Stimulated activated CD4-positive, alpha-beta T cell treated with anti-CD3 and anti-CD28 coated beads, Interleukin-4, amount 100 ng/mL, for 48 hours (primary cell): ENCODE measurements around the gene GPR152.
A peak's percentile ranks its signal among the peaks of the same experiment; 100 is the strongest.
"Not testable (repeated sequence)": the region's sequence is repeated elsewhere in the genome, so short reads cannot be mapped to it uniquely, and the experiment has no call there.

ENCODE experiments used
- DNase-seq, 2 donors: peaks; one replicate each; pipeline ENCODE4 v3.0.0-alpha.2; 2020; ENCODE audit warnings: low read depth in 2 of 2

The GPR152 gene

DNA sequence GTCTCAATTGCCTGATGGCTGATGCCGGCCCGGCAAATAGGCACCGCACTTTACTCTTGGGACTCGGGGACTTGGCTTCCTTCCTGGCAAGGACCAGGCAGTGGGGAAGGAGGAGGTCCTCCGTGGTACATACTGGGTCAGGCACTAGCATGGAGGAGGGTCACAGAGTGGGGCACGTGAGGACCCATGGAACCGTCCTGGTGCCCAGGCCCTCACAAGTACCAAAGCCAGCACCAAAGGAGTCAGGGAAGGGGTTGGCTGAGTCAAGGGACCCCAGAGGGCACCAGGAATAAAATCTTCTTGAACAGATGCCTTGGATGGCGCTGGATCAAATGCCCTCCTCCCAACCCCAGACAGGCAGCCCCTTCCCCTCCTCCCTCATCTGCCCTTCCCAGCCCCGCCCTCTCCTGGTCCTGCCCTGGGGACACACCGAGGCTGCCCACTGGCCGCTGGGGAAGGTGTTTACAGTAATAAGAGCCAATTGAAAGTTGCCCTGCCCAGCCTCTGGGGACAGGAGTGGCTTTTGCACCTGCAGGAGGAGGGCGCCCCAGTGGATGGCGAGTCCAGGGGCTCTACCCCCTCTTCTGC lies 42.7 kb downstream of the GPR152 start:
- DNase-seq, result no peak

DNA sequence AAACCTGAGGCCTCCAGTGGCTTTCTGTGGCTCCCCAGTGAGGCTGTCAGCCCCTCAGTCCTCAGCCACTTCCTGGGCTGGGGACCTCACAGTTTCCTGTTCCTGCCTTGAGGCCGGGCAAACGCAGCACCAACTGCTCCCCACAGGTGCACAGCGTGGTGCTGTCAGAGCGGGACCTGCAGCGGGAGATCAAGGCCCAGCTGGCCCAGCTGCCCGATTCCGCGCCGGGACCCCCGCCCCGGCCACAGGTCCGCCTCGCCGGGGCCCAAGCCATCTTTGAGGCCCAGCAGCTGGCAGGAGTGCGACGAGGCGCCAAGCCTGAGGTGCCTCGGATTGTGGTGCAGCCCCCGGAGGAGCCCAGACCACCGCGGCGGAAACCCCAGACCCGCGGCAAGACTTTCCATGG lies 43.3 kb downstream of the GPR152 start:
- no peak for DNase-seq

DNA sequence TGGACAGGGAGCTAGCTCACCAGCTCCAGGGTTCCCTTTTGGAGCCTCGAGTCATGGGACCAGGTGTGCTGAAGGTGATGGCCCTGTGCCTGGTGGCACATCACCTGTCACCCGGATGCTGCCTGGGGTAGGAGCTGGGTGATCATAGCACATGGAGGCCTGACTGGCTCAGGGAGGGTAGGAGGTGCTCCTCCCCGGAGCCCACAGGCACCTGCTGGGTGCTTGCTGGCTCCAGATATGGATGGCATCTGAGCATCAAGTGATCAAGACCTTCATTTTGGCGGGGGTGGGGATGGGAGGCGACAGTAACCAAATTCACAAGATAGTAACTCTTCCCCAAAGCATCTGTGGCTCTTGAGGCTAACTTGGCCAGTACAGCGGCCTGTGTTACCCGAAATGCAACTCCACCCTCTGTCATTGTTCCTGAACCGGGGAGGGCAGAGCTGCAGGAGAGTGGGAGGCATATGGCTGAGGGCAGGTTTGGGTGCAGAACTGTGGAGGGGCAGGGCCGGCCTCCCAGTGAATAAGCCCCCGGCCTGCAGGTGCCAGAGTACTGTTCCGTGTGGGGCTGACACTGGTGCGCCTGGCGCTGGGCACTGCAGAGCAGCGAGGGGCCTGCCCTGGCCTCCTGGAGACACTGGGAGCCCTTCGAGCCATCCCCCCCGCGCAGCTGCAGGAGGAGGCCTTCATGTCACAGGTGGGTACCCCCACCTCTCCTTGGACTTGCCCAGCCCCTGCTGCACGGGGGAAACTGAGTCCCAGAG lies 43.9 kb downstream of the GPR152 start:
- no peak for DNase-seq

DNA sequence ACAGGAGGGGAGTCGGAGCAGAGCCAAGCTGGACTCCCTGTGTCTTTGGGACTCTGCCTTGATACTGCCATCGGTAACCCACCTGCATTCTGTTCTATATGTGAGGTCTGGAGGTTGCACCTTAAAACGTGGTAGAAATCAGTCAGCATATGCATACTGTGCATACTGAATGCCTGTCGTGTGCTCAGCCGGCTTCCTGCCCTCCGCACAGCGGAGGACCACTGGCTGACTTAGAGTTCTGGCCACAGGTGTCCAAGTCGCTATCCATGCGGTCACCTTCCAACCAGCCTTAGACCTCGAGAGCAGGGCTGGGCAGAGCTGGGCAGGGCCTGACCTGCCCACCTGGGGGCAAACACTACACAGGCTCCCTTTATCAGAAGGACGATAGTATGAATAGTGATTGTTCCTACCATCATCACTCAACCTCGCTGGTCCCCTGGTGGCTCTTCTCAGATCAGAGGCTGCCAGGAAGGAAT lies 44.8 kb downstream of the GPR152 start:
- no peak for DNase-seq

DNA sequence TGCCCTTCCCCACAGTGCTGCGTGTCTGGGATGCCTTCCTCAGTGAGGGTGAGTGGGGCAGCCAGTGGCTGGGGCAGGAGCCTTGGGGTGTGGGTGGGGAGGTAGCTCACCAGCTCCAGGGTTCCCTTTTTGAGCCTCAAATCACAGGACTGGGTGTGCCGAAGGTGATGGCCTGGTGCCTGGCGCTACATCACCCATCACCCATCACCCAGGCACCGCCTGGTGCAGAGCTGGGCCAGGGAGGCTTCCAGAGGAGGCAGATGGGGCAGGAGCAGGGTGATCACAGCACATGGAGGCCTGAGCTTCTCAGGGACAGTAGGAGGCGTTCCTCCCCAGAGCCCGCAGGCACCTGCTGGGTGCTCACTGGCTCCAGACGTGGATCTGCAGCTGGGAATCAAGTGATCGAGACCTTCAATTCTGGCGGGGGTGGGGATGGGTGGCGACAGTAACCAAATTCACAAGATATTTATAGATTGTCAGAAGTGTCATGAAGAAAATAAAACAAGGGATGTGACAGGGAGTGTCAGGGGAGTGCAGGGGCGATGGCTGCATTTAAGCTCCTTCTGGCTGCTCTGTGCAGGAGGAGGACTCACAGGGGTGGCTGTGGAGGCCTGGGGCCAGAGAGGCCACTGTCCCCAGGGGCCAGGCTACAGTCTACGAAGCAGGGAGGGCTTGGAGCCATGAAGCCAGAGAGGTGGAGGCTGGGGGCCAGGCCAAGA lies 45.4 kb downstream of the GPR152 start:
- no peak for DNase-seq

DNA sequence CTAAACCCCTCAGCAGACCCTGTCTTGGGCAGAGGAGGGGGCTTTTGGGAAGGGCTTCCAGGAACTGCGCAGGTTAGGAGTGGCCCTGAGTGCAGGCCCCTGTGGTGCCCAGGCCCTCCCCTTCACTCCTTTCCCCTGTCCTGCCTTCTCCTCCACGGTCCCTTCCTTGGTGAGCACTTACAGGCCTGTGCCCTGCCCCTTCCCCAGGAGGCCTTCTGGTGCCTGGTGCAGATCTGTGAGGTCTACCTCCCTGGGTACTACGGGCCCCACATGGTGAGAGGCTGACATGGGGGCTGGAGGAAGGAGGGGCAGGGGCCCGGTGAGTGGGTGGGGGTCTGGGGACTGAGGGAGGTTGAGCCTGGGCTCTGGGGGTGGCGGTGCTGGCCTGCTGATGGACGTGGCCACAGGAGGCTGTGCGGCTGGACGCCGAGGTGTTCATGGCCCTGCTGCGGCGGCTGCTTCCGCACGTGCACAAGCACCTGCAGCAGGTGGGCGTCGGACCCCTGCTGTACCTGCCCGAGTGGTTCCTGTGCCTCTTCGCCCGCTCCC lies 46.0 kb downstream of the GPR152 start:
- DNase-seq, result no peak

DNA sequence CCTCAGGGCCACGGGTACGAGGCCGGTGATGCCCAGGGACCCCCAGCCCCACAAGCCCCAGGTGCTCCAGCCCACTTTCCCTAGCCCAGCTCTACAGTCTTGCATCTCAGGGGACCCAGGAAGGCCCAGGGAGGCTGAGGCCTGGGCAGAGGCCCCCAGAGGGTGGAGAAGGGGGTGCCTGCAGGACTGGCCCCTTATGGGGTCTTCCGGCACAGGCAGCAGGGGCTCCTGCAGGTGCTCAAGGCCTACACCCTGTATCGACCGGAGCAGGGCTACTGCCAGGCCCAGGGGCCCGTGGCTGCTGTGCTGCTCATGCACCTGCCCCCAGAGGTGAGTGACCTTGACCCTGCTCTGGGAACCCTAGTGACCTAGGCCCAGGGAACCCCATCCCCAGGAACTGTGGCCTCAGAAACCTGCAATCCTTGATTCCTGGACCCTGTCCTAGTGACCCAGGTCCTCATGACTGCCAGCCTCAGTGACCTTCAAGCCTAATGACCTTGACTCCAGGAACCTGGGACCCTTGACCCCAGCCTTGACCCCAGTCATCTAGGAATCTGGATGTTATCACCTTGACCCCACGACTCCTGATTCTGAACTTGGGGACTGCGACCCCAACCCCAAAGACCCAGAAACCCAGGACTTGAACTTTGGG lies 46.7 kb downstream of the GPR152 start:
- DNase-seq, result no peak

DNA sequence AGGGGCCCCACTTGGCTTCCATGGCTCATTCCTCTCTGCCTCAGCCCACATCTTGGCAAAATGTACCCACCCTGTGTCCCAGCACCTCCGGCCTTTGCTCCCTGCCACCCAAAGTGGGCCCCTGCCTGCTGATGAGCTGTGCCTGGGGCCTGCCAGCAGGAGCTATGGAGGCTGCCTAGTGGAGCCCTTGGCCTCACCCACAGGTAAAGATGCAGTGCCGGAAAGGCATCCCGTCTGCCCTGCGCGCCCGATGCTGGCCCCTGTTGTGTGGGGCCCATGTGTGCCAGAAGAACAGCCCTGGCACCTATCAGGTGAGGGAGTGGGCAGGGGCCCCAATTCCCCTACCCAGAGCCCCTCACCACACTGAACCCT lies 47.3 kb downstream of the GPR152 start:
- DNase-seq, result no peak

DNA sequence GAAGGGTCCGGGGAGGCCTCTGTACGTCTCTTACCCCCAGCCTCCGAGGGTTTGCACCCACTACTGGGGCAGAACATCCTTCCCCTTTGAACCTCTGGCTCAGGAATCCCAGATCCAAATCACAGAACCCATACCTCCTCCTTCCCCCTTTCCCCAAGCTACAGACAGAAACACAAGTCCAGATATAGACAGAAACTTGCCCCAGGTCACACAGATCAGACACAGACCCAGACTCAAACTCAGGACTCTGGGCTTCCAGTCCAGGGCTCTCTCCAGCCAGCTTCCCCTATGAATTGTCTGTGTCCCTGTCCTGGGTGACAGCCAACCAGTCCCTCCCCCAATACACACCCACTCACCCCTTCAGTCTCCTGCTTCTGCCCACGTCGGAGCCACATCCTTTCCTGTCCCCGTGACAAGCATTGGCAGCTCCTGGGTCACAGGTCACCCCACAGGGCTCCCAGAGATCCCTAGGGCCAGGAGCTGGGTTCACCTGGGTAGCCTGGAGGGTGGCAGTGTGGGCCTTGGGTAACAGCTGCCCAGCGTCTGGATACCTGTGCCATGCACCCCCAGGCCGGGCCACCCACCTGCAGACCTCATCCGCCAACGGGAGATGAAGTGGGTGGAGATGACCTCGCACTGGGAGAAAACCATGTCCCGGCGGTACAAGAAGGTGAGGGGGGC lies 47.9 kb downstream of the GPR152 start:
- no peak for DNase-seq

DNA sequence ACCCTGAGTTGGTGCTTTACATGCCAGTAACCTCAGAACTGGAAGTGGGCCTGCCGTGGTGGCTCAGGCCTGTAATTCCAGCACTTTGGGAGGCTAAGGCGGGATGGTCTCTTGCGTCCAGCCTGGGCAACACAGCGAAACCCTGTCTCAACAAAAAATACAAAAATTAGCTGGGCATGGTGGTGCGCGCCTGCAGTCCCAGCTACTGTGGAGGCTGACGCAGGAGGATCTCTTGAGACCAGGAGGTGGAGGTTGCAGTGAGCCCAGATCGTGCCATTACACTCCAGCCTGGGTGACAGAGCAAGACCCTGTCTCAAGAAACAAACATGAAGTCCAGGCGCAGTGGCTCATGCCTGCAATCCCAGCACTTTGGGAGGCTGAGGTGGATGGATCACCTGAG lies 49.4 kb downstream of the GPR152 start:
- DNase-seq, result not testable (repeated sequence)

DNA sequence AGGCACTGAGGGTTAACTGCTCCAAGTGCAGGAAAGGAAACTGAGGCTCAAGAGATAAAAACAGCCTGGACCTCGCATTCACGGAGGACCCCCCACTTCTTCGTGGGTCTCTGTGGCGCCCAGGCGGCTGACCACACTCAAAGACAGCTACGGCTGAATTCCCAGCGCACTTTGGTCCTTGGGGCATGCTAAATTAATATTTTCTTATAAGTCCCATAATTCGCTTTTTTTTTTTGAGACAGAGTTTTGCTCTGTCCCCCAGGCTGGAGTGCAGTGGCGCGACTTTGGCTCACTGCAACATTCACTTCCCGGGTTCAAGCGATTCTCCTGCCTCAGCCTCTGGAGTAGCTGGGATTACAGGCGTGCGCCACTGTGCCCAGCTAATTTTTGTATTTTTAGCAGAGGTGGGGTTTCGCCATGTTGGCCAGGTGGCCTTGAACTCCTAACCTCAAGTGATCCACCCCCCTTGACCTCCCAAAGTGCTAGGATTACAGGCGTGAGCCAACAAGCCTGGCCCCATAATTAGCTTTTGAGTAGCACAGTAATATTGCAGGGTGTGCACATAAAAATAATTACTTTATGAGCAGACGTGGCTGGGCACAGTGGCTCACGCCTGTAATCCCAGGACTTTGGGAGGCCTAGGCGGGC lies 50.2 kb downstream of the GPR152 start:
- not testable (repeated sequence) for DNase-seq

DNA sequence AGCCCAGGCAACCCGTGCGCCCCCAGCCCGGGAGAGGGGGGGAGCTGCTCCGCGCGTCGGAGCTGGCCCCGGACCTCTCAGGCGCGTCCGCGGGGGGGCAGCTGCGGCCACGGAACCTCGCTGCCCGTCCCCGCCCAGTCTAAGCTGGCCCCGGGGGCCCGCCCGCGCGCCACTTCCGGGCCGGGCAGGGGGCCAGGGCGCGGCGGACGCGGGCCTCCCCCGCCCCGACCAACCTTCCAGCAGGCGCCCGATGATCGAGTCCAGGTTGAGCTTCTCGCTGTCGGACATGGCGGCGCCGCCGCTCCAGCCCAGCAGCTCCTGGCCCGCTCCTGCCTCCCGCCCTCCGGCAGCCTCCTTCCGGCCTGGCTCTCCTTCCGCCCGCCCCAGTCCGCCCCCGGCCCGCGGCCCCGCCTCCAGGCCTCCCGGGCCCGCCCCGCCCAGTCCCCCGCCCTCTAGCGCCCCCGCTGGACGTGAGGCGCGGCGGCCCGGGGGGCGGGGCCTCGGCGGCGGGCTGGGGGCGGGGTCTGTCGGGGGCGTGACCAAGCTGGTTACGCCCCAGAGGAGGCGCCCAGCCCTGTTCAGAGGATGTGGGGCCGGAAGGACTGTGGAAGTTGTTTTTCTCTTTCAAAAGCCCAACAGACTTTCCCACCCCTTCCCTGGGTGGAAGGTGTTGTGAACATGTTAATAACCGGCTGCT lies 50.9 kb downstream of the GPR152 start, which contains the start of gene PPP1CA:
Gene PPP1CA (minus strand): TSS at position 364 of the 697 bp plus-strand sequence. CDS start 76 bp downstream, at position 288.
- DNase-seq, result peak; percentile 89 to 95
